ENCODE data around the gene DCDC2C. TPM values are rescaled to one million over a fixed set of nuclear protein-coding genes. Genes with fewer than 3 reads are reported as not detected.

DCDC2C gene
- total RNA-seq, 1 donor from 2014 or later, result not detected

GRCh38 chr2:3743951-3744555 lies 40.7 kb downstream of the DCDC2C start:
- DNase-seq (ENCODE audit: low read depth in 2 of 2), result no peak

GRCh38 chr2:3745920-3746319 lies 42.5 kb downstream of the DCDC2C start:
- no peak for DNase-seq (ENCODE audit: low read depth in 2 of 2)

GRCh38 chr2:3747032-3747654 lies 43.8 kb downstream of the DCDC2C start:
- no peak for DNase-seq (ENCODE audit: low read depth in 2 of 2)

- DNase-seq (ENCODE audit: low read depth in 2 of 2), result no peak
These were observed 44.5 kb downstream of the DCDC2C start for GRCh38 chr2:3747826-3748225.

- no peak for DNase-seq (ENCODE audit: low read depth in 2 of 2)
These were observed 45.8 kb downstream of the DCDC2C start for GRCh38 chr2:3749201-3749600.

- no peak for DNase-seq (ENCODE audit: low read depth in 2 of 2)
These were observed 47.9 kb downstream of the DCDC2C start for GRCh38 chr2:3751251-3751650.

- no peak for DNase-seq (ENCODE audit: low read depth in 2 of 2)
These were observed 48.4 kb downstream of the DCDC2C start for GRCh38 chr2:3751806-3752205.

- DNase-seq (ENCODE audit: low read depth in 2 of 2), result no peak
These were observed 49.0 kb downstream of the DCDC2C start for GRCh38 chr2:3752376-3752775.

- no peak for DNase-seq (ENCODE audit: low read depth in 2 of 2)
These were observed 50.2 kb downstream of the DCDC2C start for GRCh38 chr2:3753561-3753960.

GRCh38 chr2:3754280-3754679 lies 50.9 kb downstream of the DCDC2C start:
- DNase-seq (ENCODE audit: low read depth in 2 of 2), result peak in 1 of 2 donors; percentile 9

- DNase-seq (ENCODE audit: low read depth in 2 of 2), result no peak
These were observed 51.4 kb downstream of the DCDC2C start for GRCh38 chr2:3754795-3755194.

- no peak for DNase-seq (ENCODE audit: low read depth in 2 of 2)
These were observed 51.9 kb downstream of the DCDC2C start for GRCh38 chr2:3755277-3755676.

GRCh38 chr2:3756306-3756705 lies 52.9 kb downstream of the DCDC2C start:
- DNase-seq (ENCODE audit: low read depth in 2 of 2), result no peak

GRCh38 chr2:3758906-3759305 lies 55.5 kb downstream of the DCDC2C start:
- DNase-seq (ENCODE audit: low read depth in 2 of 2), result no peak

GRCh38 chr2:3759331-3759730 lies 56.0 kb downstream of the DCDC2C start:
- DNase-seq (ENCODE audit: low read depth in 2 of 2), result peak in 1 of 2 donors; percentile 69

GRCh38 chr2:3759761-3760160 lies 56.4 kb downstream of the DCDC2C start:
- peak in 1 of 2 donors; percentile 52 for DNase-seq (ENCODE audit: low read depth in 2 of 2)

- DNase-seq (ENCODE audit: low read depth in 2 of 2), result no peak
These were observed 57.9 kb downstream of the DCDC2C start for GRCh38 chr2:3761272-3761671.

- no peak for DNase-seq (ENCODE audit: low read depth in 2 of 2)
These were observed 59.5 kb downstream of the DCDC2C start for GRCh38 chr2:3762771-3763447.

GRCh38 chr2:3766824-3767223 lies 63.4 kb downstream of the DCDC2C start:
- no peak for DNase-seq (ENCODE audit: low read depth in 2 of 2)

GRCh38 chr2:3768960-3769765 lies 65.8 kb downstream of the DCDC2C start:
- DNase-seq (ENCODE audit: low read depth in 2 of 2), result no peak

- no peak for DNase-seq (ENCODE audit: low read depth in 2 of 2)
These were observed 66.4 kb downstream of the DCDC2C start for GRCh38 chr2:3769766-3770165.
